Uterus (tissue), 4 donors: ENCODE measurements around the gene MAMDC2. TPM values are rescaled to one million over a fixed set of nuclear protein-coding genes. Genes with fewer than 3 reads are reported as not detected.

Source experiments
- DNase-seq, 2 donors: peaks; one replicate each; pipeline ENCODE4 v3.0.0-alpha.2; 2019 to 2020
- H3K27ac ChIP-seq, 2 donors: fragments of 200-600 bp; sonication (generic); 1 replicate in 1 of 2; 2 replicates in 1 of 2; pipeline ENCODE4 v1.5.1; 2016 to 2018
- H3K27me3 ChIP-seq, 2 donors: fragments of 200-600 bp; sonication (generic); one replicate each; pipeline ENCODE4 v1.5.1; 2018 to 2019; ENCODE audit warnings: control low read depth in 1 of 2
- H3K36me3 ChIP-seq, 2 donors: fragments of 200-600 bp; sonication (generic); one replicate each; pipeline ENCODE4 v1.5.1; 2019; ENCODE audit warnings: control low read depth in 1 of 2
- H3K4me1 ChIP-seq, 2 donors: fragments of 200-600 bp; sonication (generic); one replicate each; pipeline ENCODE4 v1.5.1; 2018 to 2019; ENCODE audit warnings: control low read depth in 1 of 2
- H3K4me3 ChIP-seq, 2 donors: fragments of 200-600 bp; sonication (generic); 1 replicate in 1 of 2; 2 replicates in 1 of 2; pipeline ENCODE4 v1.5.1; 2018 to 2019; ENCODE audit warnings: mild to moderate bottlenecking in 1 of 2
- H3K9me3 ChIP-seq, 2 donors: fragments of 200-600 bp; sonication (generic); one replicate each; pipeline ENCODE4 v1.5.1; 2019; ENCODE audit warnings: control low read depth in 1 of 2
- CTCF ChIP-seq, 4 experiments: fragments of 200-600 bp in 2 of 4; fragments of 450-650 bp in 2 of 4; sonication (generic) in 2 of 4; IDR thresholded peaks; one replicate each; pipeline ENCODE4 v1.5.1; 2016 to 2019; ENCODE audit warnings: antibody characterized with exemption in 4 of 4, mild to moderate bottlenecking in 2 of 4, moderate library complexity in 1 of 4
- POLR2A ChIP-seq, 2 donors: fragments of 450-650 bp; IDR thresholded peaks; one replicate each; pipeline ENCODE4 v1.6.1; 2016; ENCODE audit warnings: antibody characterized with exemption in 2 of 2, mild to moderate bottlenecking in 1 of 2, moderate library complexity in 1 of 2
- intact Hi-C: fragments of 100-400 bp; cut with DNase I; formaldehyde crosslinking; loops from one replicate; pipeline ENCODE4 v1.15.1; 2023; ENCODE audit warnings: low total_unique reads
- total RNA-seq, 4 donors: library from RNA; depleted of rRNA in 3 of 4; stranded (reverse); fragments of >200 nt in 3 of 4; gene quantifications; one replicate each; pipeline versions ENCODE4 v1.1.0 to v1.2.4, GENCODE V29; 2014 to 2023
- donor health status: DM: yes; HTN: yes; CAD: no.

The MAMDC2 gene
- total RNA-seq, 4 donors from 2014 or later, result 42.7 to 204 (median 138) TPM

- H3K36me3 ChIP-seq, result no peaks in the 10 kb centered on the region
These were observed 62.9 kb downstream of the MAMDC2 start for GRCh38 chr9:70106571-70106970.

GRCh38 chr9:70107558-70107957 is 63.9 kb downstream of the MAMDC2 start:
- intact Hi-C loops, result no loop called here
- Histone ChIP-seq H3K9me3 (no peaks in the 10 kb centered on the region), H3K27ac (peak overlapping the region in 1 of 2 donors; percentile 27), H3K36me3 (no peaks in the 10 kb centered on the region), H3K27me3 (no peaks in the 10 kb centered on the region), H3K4me3 (no peak overlapping the region), H3K4me1 (peaks cover 0 to 9% of the 10 kb centered on the region in 2 donors)
- no peak for TF ChIP-seq CTCF (IDR thresholded peaks at IDR 0.05)
- TF ChIP-seq POLR2A (IDR thresholded peaks at IDR 0.05), result no peak
- DNase-seq, result no peak

More at GRCh38 chr9:70106571-70106970, 62.9 kb downstream of the MAMDC2 start:
- Histone ChIP-seq H3K4me3 (no peak overlapping the region), H3K27me3 (no peaks in the 10 kb centered on the region), H3K27ac (no peak overlapping the region), H3K4me1 (peaks cover 0 to 5% of the 10 kb centered on the region in 2 donors), H3K9me3 (no peaks in the 10 kb centered on the region)
- TF ChIP-seq CTCF (IDR thresholded peaks at IDR 0.05), result no peak
- no peak for TF ChIP-seq POLR2A (IDR thresholded peaks at IDR 0.05)
- DNase-seq, result no peak
- intact Hi-C loops, result no loop called here

GRCh38 chr9:70108181-70108580 is 64.5 kb downstream of the MAMDC2 start:
- H3K4me3 ChIP-seq, result no peak overlapping the region
- H3K36me3 ChIP-seq, result no peaks in the 10 kb centered on the region
- H3K4me1 ChIP-seq, result peaks cover 0 to 9% of the 10 kb centered on the region in 2 donors
- no peaks in the 10 kb centered on the region for H3K9me3 ChIP-seq
- no peaks in the 10 kb centered on the region for H3K27me3 ChIP-seq
- H3K27ac ChIP-seq, result peak overlapping the region in 1 of 2 donors; percentile 27
- no peak for TF ChIP-seq CTCF (IDR thresholded peaks at IDR 0.05)
- no peak for TF ChIP-seq POLR2A (IDR thresholded peaks at IDR 0.05)
- DNase-seq, result no peak
- intact Hi-C loops, result no loop called here

GRCh38 chr9:70110194-70111041 is 66.8 kb downstream of the MAMDC2 start:
- TF ChIP-seq CTCF (IDR thresholded peaks at IDR 0.05) (no peak), POLR2A (IDR thresholded peaks at IDR 0.05) (no peak)
- Histone ChIP-seq H3K4me3 (no peak overlapping the region), H3K27ac (peak overlapping the region; percentile 51 to 72), H3K27me3 (no peaks in the 10 kb centered on the region), H3K36me3 (no peaks in the 10 kb centered on the region), H3K9me3 (no peaks in the 10 kb centered on the region), H3K4me1 (peaks cover 0 to 9% of the 10 kb centered on the region in 2 donors)
- intact Hi-C loops, result loop anchor here (5.0 kb wide), 1 partner anchor 138 kb away; no protein-coding TSS in a partner anchor
- DNase-seq, result no peak

- no peaks in the 10 kb centered on the region for H3K27me3 ChIP-seq
- H3K27ac ChIP-seq, result peak overlapping the region; percentile 51 to 72
- no peaks in the 10 kb centered on the region for H3K9me3 ChIP-seq
- TF ChIP-seq POLR2A (IDR thresholded peaks at IDR 0.05) (no peak), CTCF (IDR thresholded peaks at IDR 0.05) (peak; percentile 79 to 86 (median 80))
- intact Hi-C loops, result loop anchor here (5.0 kb wide), 1 partner anchor 139 kb away; no protein-coding TSS in a partner anchor
- H3K4me1 ChIP-seq, result peaks cover 0 to 9% of the 10 kb centered on the region in 2 donors
- no peaks in the 10 kb centered on the region for H3K36me3 ChIP-seq
- DNase-seq, result peak; percentile 85 to 87
- no peak overlapping the region for H3K4me3 ChIP-seq
These were observed 67.5 kb downstream of the MAMDC2 start for GRCh38 chr9:70111042-70111602.
